ENCODE results near the gene GPR179.
A peak's percentile ranks its signal among the peaks of the same experiment; 100 is the strongest.
"Not testable (repeated sequence)": the region's sequence is repeated elsewhere in the genome, so short reads cannot be mapped to it uniquely, and the experiment has no call there.

The GPR179 gene

GRCh38 chr17:38322897-38323296, 20.9 kb downstream of the GPR179 start:
- TF ChIP-seq LEF1 (IDR thresholded peaks at IDR 0.05; ENCODE audit: borderline replicate concordance): no peak
- TF ChIP-seq NFRKB (IDR thresholded peaks at IDR 0.05): no peak
- no peak for TF ChIP-seq ELF4 (IDR thresholded peaks at IDR 0.05)
- TF ChIP-seq CTBP1 (IDR thresholded peaks at IDR 0.05; ENCODE audit: borderline replicate concordance): no peak
- TF ChIP-seq HDGF (IDR thresholded peaks at IDR 0.05; ENCODE audit: borderline replicate concordance): no peak
- no peak for TF ChIP-seq TARDBP (IDR thresholded peaks at IDR 0.05)
- TF ChIP-seq FOXA1 (IDR thresholded peaks at IDR 0.05): no peak
- no peak for TF ChIP-seq FOXM1 (IDR thresholded peaks at IDR 0.05; ENCODE audit: borderline replicate concordance)
- no peak for TF ChIP-seq BHLHE40 (IDR thresholded peaks at IDR 0.05; ENCODE audit: borderline replicate concordance)
- no peak for TF ChIP-seq FOXK2 (IDR thresholded peaks at IDR 0.05)
- TF ChIP-seq SUZ12 (IDR thresholded peaks at IDR 0.05): no peak
- CTCF ChIA-PET: interaction anchor here (1.5 to 2.9 kb wide), 3 partner anchors 9 to 26 kb away, joined by 4 to 25 read pairs (median 11); no protein-coding TSS in a partner anchor
- POLR2A ChIA-PET: no interaction called here
- no peak for DNase-seq (ENCODE audit: extremely low spot score)

GRCh38 chr17:38322156-38322779, 21.5 kb downstream of the GPR179 start:
- ChIA-PET POLR2A (interaction anchor here (0.6 to 0.9 kb wide), 2 partner anchors 13 to 1092 kb away, joined by 3 read pairs; no protein-coding TSS in a partner anchor), CTCF (interaction anchor here (0.9 to 2.9 kb wide), 5 partner anchors 10 to 236 kb away, joined by 3 to 25 read pairs (median 9); no protein-coding TSS in a partner anchor)
- no peak for TF ChIP-seq ELF4 (IDR thresholded peaks at IDR 0.05)
- TF ChIP-seq NFRKB (IDR thresholded peaks at IDR 0.05): no peak
- no peak for TF ChIP-seq ARNT (IDR thresholded peaks at IDR 0.05)
- TF ChIP-seq L3MBTL2 (conservative IDR thresholded peaks at IDR 0.05): no peak
- TF ChIP-seq ZNF384 (IDR thresholded peaks at IDR 0.05): no peak
- no peak for TF ChIP-seq SP1 (IDR thresholded peaks at IDR 0.05)
- no peak for TF ChIP-seq FOXA1 (IDR thresholded peaks at IDR 0.05)
- no peak for TF ChIP-seq FOXM1 (IDR thresholded peaks at IDR 0.05; ENCODE audit: borderline replicate concordance)
- no peak for TF ChIP-seq SUZ12 (IDR thresholded peaks at IDR 0.05)
- no peak for TF ChIP-seq HDGF (IDR thresholded peaks at IDR 0.05; ENCODE audit: borderline replicate concordance)
- TF ChIP-seq CTBP1 (IDR thresholded peaks at IDR 0.05; ENCODE audit: borderline replicate concordance): no peak
- no peak for TF ChIP-seq BHLHE40 (IDR thresholded peaks at IDR 0.05; ENCODE audit: borderline replicate concordance)
- no peak for TF ChIP-seq TARDBP (IDR thresholded peaks at IDR 0.05)
- DNase-seq (ENCODE audit: extremely low spot score): peak; percentile 68

GRCh38 chr17:38320482-38320881, 23.3 kb downstream of the GPR179 start:
- POLR2A ChIA-PET: no interaction called here
- no peak for DNase-seq (ENCODE audit: extremely low spot score)
- TF ChIP-seq SUZ12 (IDR thresholded peaks at IDR 0.05): no peak
- no peak for TF ChIP-seq NFRKB (IDR thresholded peaks at IDR 0.05)
- CTCF ChIA-PET: no interaction called here

- DNase-seq (ENCODE audit: extremely low spot score): no peak
- ChIA-PET CTCF (interaction anchor here (2.4 kb wide), 1 partner anchor 16 kb away, joined by 5 read pairs; no protein-coding TSS in a partner anchor), POLR2A (no interaction called here)
- no peak for TF ChIP-seq L3MBTL2 (conservative IDR thresholded peaks at IDR 0.05)
- no peak for TF ChIP-seq ELF4 (IDR thresholded peaks at IDR 0.05)
- no peak for TF ChIP-seq NFRKB (IDR thresholded peaks at IDR 0.05)
- no peak for TF ChIP-seq BHLHE40 (IDR thresholded peaks at IDR 0.05; ENCODE audit: borderline replicate concordance)
- TF ChIP-seq PKNOX1 (IDR thresholded peaks at IDR 0.05): no peak
- TF ChIP-seq FOXK2 (IDR thresholded peaks at IDR 0.05): no peak
- TF ChIP-seq SUZ12 (IDR thresholded peaks at IDR 0.05): no peak
These were observed 26.7 kb downstream of the GPR179 start for GRCh38 chr17:38317081-38317480.

GRCh38 chr17:38315497-38315896, 28.3 kb downstream of the GPR179 start:
- TF ChIP-seq LEF1 (IDR thresholded peaks at IDR 0.05; ENCODE audit: borderline replicate concordance) (no peak), TARDBP (IDR thresholded peaks at IDR 0.05) (no peak), ELF4 (IDR thresholded peaks at IDR 0.05) (no peak), HDGF (IDR thresholded peaks at IDR 0.05; ENCODE audit: borderline replicate concordance) (no peak), NFRKB (IDR thresholded peaks at IDR 0.05) (no peak), CTBP1 (IDR thresholded peaks at IDR 0.05; ENCODE audit: borderline replicate concordance) (no peak), FOXK2 (IDR thresholded peaks at IDR 0.05) (no peak)
- CTCF ChIA-PET: interaction anchor here (0.6 to 0.7 kb wide), 2 partner anchors 34 to 588 kb away, joined by 3 to 4 read pairs; no protein-coding TSS in a partner anchor
- POLR2A ChIA-PET: no interaction called here
- no peak for DNase-seq (ENCODE audit: extremely low spot score)

- DNase-seq (ENCODE audit: extremely low spot score): peak; percentile 80
- CTCF ChIA-PET, POLR2A ChIA-PET: not testable (repeated sequence)
These were observed 46.8 kb downstream of the GPR179 start, which contains the start of gene MRPL45 for GRCh38 chr17:38296834-38297517. Gene MRPL45 (plus strand): TSS chr17:38297168. CDS start chr17:38297184, 16 bp downstream.

GRCh38 chr17:38295602-38296365, 48.0 kb downstream of the GPR179 start:
- CTCF ChIA-PET; DNase-seq (ENCODE audit: extremely low spot score); POLR2A ChIA-PET: not testable (repeated sequence)

- DNase-seq (ENCODE audit: extremely low spot score); POLR2A ChIA-PET; CTCF ChIA-PET: not testable (repeated sequence)
These were observed 54.0 kb downstream of the GPR179 start for GRCh38 chr17:38289760-38290159.

- CTCF ChIA-PET: not testable (repeated sequence)
- DNase-seq (ENCODE audit: extremely low spot score): peak; percentile 4
These were observed 55.4 kb downstream of the GPR179 start for GRCh38 chr17:38288217-38288827.

GRCh38 chr17:38286501-38287091, 57.2 kb downstream of the GPR179 start:
- DNase-seq (ENCODE audit: extremely low spot score); CTCF ChIA-PET; POLR2A ChIA-PET: not testable (repeated sequence)

More at GRCh38 chr17:38288217-38288827, 55.4 kb downstream of the GPR179 start:
- POLR2A ChIA-PET: interaction anchor here (0.6 kb wide), 1 partner anchor 11 kb away, joined by 3 read pairs; no protein-coding TSS in a partner anchor

GRCh38 chr17:38285994-38286393, 57.8 kb downstream of the GPR179 start:
- POLR2A ChIA-PET: not testable (repeated sequence)

More at GRCh38 chr17:38285994-38286393, 57.8 kb downstream of the GPR179 start:
- DNase-seq (ENCODE audit: extremely low spot score); CTCF ChIA-PET: not testable (repeated sequence)

Measured in HEK293T (cell line).